Measurements from ENCODE around the gene DHCR24.

DNA sequence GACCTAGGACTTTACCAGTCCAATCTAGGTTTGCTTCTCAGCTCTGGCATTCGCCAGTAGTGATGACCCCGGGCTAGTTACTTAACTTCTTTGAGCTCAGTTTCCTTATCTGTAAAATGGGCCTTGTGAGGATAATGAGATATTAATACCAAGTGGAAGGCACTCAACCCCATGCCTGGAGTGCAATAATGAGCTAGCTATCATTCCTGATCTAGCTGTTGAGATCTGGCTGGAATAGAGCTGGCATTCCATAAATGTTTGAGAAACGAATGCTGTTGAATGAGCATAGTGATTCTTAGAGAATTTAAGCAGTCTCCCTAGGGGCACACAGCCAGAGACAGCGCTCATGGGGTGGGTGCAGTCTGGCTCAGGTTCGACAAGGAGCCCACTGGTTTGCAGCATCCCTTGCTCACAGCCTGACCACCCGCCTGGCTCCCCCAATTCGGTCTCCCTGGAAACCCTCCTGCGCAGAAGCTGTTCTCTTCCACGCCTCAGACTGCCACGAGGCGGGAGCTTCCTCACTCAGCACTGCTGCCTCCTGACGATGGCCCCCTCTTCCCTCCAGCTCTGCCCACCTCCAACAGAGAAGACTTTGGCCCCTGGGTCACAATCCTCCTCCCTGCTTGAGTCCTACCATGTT lies 32.5 kb downstream of the DHCR24 start:
- TF ChIP-seq, protein P1, sequence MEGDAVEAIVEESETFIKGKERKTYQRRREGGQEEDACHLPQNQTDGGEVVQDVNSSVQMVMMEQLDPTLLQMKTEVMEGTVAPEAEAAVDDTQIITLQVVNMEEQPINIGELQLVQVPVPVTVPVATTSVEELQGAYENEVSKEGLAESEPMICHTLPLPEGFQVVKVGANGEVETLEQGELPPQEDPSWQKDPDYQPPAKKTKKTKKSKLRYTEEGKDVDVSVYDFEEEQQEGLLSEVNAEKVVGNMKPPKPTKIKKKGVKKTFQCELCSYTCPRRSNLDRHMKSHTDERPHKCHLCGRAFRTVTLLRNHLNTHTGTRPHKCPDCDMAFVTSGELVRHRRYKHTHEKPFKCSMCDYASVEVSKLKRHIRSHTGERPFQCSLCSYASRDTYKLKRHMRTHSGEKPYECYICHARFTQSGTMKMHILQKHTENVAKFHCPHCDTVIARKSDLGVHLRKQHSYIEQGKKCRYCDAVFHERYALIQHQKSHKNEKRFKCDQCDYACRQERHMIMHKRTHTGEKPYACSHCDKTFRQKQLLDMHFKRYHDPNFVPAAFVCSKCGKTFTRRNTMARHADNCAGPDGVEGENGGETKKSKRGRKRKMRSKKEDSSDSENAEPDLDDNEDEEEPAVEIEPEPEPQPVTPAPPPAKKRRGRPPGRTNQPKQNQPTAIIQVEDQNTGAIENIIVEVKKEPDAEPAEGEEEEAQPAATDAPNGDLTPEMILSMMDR (IDR thresholded peaks at IDR 0.05): no peak
- TF ChIP-seq POLR2A (IDR thresholded peaks at IDR 0.05) (no peak), EP300 (IDR thresholded peaks at IDR 0.05) (no peak)
